Measurements from ENCODE around the gene THRA. TPM values are rescaled to one million over a fixed set of nuclear protein-coding genes. Genes with fewer than 3 reads are reported as not detected.

The THRA gene
- total and polyA plus RNA-seq, 5 experiments from 2014 or later = 11.3 to 54.2 (median 23.3) TPM

DNA sequence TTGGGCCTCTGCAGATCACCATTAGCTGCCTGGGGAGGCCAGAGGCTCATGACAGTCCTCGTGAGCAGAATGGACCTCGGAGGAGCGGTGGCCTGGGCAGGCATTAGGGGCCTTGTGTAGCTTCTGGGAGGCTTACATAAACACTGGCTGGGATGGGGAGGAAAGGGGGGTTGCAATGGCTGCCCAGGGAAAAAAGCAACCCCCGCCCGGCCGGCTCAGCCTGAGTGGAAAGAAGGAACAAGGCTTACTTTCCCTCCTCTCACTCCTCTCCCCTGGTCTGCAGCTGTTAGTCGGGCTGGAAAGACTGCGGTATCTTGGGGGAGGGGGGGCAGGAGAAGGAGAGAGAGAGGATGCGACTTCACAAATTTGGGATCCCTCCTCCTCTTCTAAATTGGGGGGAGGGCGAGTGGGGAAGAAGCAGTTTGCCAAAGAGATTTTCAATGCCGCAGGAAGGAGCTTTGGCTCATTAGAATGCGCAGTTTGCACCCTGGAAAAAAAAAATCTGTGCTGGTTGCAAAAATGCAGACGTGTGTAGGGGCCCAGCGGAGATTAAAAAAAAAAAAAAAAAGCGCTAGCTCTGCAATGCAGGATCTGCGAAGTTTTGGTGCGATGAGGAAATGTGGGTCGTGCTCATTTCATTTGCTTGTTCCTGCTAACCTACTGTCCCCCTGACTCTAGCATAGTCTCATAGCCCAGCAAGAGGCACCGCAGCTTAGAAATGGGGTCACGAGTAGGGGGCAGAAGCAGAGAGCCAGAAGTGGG, 44.2 kb downstream of the THRA start:
- Mint-ChIP-seq H3K4me3 (peak overlapping the region; percentile 50 to 86 (median 74)), H3K27ac (peak overlapping the region; percentile 95 to 100 (median 99)), H3K36me3 (no peaks in the 10 kb centered on the region), H3K9me3 (no peaks in the 10 kb centered on the region), H3K4me1 (peaks cover 71 to 99% (median 95%) of the 10 kb centered on the region in 4 donors), H3K27me3 (no peaks in the 10 kb centered on the region)
- POLR2A ChIA-PET = interaction anchor here (0.7 to 19.5 kb wide), 13 partner anchors 11 to 497 kb away, joined by 3 to 523 read pairs (median 6); partner anchors contain the start of genes MSL1, NR1D1 and THRA
- peak; percentile 11 to 23 for ATAC-seq
- peak in 6 of 10 donors; percentile 35 to 79 (median 58) for DNase-seq

DNA sequence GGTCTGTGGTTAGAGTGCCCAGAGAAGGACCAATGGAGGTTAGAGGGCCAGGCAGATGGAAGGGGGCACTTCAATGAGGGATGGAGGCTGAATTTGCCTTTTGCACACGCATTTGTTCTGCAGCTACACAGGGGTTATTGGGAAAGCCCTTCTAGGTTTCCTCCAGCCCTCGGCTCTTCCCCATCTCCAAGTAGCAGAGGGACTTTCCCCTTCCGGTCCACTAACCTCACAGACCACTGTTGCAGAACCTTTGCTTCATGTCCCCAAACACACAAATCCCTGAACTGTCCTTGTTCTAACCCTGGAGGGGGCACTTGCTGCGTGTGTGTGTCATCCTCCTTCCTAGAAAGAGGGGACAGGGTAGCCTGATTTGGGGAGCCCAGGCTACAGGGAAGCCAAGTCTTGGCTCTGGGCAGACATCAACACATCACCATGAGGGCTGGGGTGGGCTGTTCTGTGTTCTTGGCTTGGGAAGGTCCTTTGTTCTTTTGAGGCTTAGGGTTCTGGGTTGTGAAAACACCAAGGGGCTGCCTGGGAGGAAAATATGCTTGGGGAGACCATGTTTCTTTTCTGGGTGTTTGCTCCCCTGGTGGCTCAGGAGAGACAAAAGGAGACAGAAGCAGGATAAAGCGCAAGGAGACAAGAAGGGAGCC, 44.9 kb downstream of the THRA start:
- no peaks in the 10 kb centered on the region for H3K27me3 Mint-ChIP-seq
- peak overlapping the region; percentile 50 to 86 (median 77) for H3K4me3 Mint-ChIP-seq
- no peaks in the 10 kb centered on the region for H3K36me3 Mint-ChIP-seq
- H3K27ac Mint-ChIP-seq = peak overlapping the region; percentile 95 to 100 (median 99)
- DNase-seq (peak in 1 of 10 donors; percentile 49), ATAC-seq (peak; percentile 18 to 33)
- peaks cover 77 to 100% (median 97%) of the 10 kb centered on the region in 4 donors for H3K4me1 Mint-ChIP-seq
- no peaks in the 10 kb centered on the region for H3K9me3 Mint-ChIP-seq
- POLR2A ChIA-PET = interaction anchor here (1.0 to 19.5 kb wide), 9 partner anchors 12 to 496 kb away, joined by 3 to 523 read pairs (median 6); partner anchors contain the start of genes MSL1, NR1D1 and THRA

DNA sequence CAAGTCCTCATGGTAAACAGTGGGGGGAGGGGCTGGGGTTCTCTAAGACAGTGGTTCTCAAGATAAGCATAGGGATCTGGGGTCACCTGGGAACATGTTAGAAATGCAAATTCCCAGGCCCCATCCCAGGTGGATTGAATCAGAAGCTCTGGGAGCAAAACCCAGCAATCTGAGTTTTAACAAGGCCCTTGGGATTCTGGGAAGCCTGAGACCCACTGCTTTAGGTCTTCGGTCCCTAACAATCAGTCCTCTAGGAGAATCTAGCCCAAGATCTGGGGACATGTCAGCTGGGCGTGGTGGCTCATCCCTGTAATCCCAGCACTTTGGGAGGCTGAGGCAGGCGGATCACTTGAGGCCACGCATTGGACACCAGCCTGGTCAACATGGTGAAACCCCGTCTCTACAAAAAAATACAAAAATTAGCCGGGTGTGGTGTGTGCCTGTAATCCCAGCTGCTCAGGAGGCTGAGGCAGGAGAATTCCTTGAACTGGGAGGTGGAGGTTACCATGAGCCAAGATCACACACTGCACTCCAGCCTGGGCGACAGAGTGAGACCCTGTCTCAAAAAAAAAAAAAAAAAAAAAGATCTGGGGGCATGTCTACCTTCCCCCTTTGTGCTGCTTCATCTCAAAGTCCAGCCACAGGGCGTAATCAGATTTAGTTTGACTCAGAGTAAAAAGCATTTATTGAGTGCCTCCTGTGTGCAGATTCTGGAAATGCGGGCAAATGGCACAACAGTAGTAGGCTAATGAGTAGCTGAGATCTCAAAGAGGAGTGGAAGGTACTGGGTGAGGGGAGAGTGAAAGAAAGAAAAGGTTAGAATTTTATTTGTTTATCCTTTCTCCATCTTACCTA, 46.4 kb downstream of the THRA start:
- DNase-seq (peak in 1 of 10 donors; percentile 14), ATAC-seq (no peak)
- POLR2A ChIA-PET = interaction anchor here (0.7 to 19.5 kb wide), 10 partner anchors 14 to 221 kb away, joined by 4 to 523 read pairs (median 13); partner anchors contain the start of genes CASC3, MED24, MSL1 and NR1D1
- no peaks in the 10 kb centered on the region for H3K9me3 Mint-ChIP-seq
- H3K4me1 Mint-ChIP-seq = peaks cover 74 to 96% (median 95%) of the 10 kb centered on the region in 4 donors
- no peaks in the 10 kb centered on the region for H3K36me3 Mint-ChIP-seq
- peak overlapping the region in 9 of 10 donors; percentile 2 to 84 (median 48) for H3K4me3 Mint-ChIP-seq
- H3K27me3 Mint-ChIP-seq = no peaks in the 10 kb centered on the region
- peak overlapping the region; percentile 95 to 100 (median 99) for H3K27ac Mint-ChIP-seq

DNA sequence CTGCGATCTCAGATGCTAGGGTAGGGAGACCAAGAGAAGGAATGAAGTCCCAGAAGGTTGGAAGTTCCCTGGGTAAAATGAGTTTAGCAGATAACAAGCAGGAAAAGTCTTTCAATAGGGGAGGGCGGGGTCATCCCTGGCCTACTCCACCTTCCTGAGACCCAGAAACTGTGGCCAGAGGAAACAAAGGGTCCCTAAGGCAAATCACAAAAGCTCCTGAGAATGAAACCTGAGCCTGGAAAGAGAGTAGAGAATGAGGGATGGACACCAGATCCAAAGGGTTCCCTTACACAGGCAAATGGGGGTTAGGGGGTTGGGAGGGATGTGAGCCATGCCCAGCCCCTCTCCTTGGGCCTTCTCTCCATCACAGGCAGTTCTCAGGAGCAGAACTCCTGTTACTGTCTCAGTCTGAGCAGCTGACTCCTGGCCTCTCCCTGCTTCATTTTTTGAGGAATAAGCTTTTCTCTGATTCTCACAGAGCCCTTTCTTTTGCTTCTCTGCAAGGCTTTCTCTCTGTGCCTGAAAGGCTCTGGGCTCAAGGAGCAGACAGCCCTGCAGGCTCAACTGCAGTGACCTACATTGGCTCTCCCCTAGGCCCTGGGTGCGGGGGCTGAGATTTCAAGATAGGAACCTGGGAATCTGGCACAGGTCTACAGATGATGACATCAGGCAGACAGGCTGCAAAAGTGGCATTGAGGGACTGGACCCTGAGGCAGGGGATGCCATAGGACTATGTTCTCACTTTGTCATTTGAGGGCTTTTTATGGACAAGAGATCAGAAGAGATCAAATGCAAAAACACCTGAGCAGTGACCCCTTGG, 47.5 kb downstream of the THRA start:
- no peaks in the 10 kb centered on the region for H3K9me3 Mint-ChIP-seq
- peak overlapping the region in 9 of 10 donors; percentile 20 to 87 (median 84) for H3K4me3 Mint-ChIP-seq
- H3K27me3 Mint-ChIP-seq = no peaks in the 10 kb centered on the region
- H3K36me3 Mint-ChIP-seq = no peaks in the 10 kb centered on the region
- DNase-seq (no peak), ATAC-seq (no peak)
- H3K27ac Mint-ChIP-seq = peak overlapping the region; percentile 94 to 100 (median 99)
- H3K4me1 Mint-ChIP-seq = peaks cover 63 to 86% (median 85%) of the 10 kb centered on the region in 4 donors
- POLR2A ChIA-PET = interaction anchor here (0.5 to 19.5 kb wide), 11 partner anchors 14 to 60 kb away, joined by 3 to 523 read pairs (median 9); partner anchors contain the start of genes CASC3, MED24, MSL1 and NR1D1

DNA sequence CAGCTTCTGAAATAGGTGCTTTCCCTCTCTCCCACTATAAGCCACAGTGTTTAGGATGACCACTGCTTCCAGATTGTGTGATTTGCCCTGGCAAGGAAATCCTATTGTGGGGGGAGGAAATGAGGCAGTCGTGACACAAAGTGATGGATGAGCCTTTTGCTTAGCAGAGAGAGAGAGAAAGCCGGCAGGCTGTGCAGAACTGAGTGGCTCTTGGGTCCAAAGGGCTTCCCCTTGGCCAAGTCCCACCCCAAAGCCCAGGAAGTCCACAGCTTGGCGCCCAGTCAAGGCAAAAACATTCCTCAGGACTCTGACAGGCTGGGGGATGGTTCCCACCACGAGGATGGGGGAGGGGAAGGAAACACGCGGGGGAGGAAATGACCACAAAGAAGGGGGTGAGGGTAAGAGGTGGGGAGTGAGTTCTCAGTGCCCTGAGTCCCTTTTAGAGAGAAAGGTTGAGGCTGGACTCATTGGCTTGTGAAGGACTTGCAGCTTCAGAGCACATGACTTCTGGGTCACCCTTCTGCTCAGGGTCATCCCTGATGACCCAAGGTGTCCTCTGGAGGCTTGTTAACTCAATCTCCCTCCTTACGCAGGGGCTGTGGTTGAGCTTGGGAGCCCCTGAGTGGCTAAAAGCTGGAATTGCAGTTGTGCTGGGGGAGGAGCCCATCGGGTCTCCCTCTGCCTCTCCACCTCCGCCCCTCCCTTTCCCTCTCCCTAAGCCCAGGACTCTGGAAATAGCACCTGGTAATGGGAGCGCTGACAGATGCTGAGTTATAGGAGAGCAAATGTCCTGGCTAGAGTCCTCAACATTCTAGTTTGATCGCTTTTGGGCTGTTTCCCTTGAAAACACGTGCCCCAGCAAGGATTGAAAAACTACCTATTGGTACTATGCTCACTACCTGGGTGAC, 48.7 kb downstream of the THRA start:
- POLR2A ChIA-PET = interaction anchor here (0.5 to 19.5 kb wide), 14 partner anchors 12 to 418 kb away, joined by 3 to 523 read pairs (median 14); partner anchors contain the start of genes CASC3, MED24, MSL1 and NR1D1
- ATAC-seq = peak; percentile 19 to 24
- Mint-ChIP-seq H3K9me3 (no peaks in the 10 kb centered on the region), H3K27ac (peak overlapping the region; percentile 84 to 100 (median 97)), H3K4me1 (peaks cover 53 to 79% (median 73%) of the 10 kb centered on the region in 4 donors), H3K27me3 (no peaks in the 10 kb centered on the region), H3K36me3 (no peaks in the 10 kb centered on the region), H3K4me3 (peak overlapping the region; percentile 69 to 87 (median 84))
- peak; percentile 39 to 79 (median 66) for DNase-seq

DNA sequence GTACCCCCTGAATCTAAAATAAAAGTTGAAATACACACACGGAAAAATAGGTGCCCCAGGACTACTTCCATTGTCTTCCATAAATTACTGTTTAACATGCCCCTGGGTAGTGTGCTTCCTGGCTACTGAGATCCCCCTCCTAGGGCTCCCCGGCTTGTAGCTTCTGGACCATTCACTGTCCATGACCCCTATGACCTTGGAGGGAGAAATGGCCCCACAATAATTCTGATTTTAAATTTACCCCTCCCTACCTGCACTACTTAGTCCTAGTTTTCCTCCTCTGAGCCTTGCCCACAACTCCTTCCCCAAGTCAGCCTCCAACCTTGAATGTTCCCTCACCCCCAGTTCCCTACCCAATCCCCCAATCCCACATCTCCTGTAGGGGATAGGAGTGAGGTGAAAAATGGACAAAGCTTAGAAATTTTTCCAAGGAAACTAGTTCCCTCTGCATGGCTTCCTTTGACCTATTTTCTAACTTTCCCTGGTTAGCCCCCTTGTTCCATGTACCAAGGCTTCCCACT, 49.5 kb downstream of the THRA start:
- no peaks in the 10 kb centered on the region for H3K9me3 Mint-ChIP-seq
- no peaks in the 10 kb centered on the region for H3K27me3 Mint-ChIP-seq
- POLR2A ChIA-PET = interaction anchor here (0.6 to 19.5 kb wide), 14 partner anchors 12 to 102 kb away, joined by 4 to 523 read pairs (median 14); partner anchors contain the start of genes CASC3, CSF3, MED24 and MSL1
- ATAC-seq (no peak), DNase-seq (no peak)
- H3K4me3 Mint-ChIP-seq = peak overlapping the region in 9 of 10 donors; percentile 63 to 87 (median 83)
- H3K27ac Mint-ChIP-seq = peak overlapping the region; percentile 84 to 100 (median 97)
- H3K36me3 Mint-ChIP-seq = no peaks in the 10 kb centered on the region
- peaks cover 49 to 72% (median 66%) of the 10 kb centered on the region in 4 donors for H3K4me1 Mint-ChIP-seq

DNA sequence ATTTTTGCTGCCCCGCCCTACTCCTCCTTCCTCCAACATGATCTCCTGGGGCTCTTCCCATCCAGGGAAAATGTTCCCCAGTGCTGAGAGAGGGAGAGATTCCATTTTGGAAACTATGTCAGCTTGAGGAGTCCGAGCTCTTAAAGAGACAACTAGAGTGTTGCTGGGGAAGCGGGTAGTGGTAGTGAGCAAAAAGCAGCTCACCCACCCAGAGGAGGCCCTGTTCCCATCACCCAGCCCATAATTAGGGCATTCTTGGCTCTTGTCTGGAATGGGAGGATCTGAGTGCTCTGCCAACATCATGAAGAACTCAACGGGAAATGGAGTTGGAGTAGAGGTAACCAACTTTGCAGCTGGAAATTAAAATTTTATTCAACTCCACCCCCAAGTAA, 49.9 kb downstream of the THRA start:
- POLR2A ChIA-PET = interaction anchor here (0.5 to 19.5 kb wide), 18 partner anchors 11 to 111 kb away, joined by 3 to 523 read pairs (median 8); partner anchors contain the start of genes CASC3, CSF3, MED24 and MSL1
- no peaks in the 10 kb centered on the region for H3K27me3 Mint-ChIP-seq
- DNase-seq (no peak), ATAC-seq (no peak)
- peak overlapping the region; percentile 84 to 100 (median 97) for H3K27ac Mint-ChIP-seq
- H3K9me3 Mint-ChIP-seq = no peaks in the 10 kb centered on the region
- peaks cover 45 to 67% (median 61%) of the 10 kb centered on the region in 4 donors for H3K4me1 Mint-ChIP-seq
- H3K36me3 Mint-ChIP-seq = no peaks in the 10 kb centered on the region
- H3K4me3 Mint-ChIP-seq = peak overlapping the region; percentile 80 to 95 (median 86)

DNA sequence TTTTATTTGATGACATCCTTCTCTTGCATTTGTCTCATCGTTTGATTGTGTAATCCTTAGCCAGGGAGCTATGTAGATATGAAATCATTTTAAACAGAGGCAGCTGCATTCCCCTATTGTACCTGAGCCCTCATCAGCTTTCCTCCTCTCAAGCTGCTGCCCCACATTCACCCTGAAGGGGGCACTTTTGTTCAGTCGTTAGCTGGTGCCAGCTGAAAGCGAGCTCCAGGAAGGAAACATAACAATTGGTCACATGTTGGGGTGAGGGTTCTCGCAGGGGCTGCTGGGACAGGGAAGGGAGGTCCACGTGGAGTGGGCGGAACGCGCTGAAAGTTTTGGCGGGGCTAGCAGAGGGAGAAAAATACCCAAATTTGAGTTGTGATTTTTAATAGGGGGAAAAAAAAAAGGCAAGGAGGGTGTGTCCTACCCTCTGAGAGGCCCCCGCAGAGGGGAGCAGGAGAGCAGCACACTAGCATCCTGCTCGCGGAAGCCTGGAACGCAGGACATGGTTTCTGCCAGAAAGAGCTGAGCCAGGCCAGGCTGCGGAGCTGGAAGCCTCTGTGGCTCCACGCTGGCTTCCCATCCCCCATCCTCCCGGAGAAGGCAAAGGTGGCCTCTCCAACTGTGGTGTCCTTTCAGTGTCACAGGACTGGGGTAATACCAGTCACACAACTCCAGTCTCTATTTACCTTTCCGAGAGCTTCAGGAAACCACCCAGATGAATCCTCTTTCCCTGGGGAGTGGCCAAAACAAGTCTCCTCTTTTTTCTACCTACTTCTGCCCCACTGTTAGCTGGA, 50.5 kb downstream of the THRA start:
- Mint-ChIP-seq H3K27me3 (no peaks in the 10 kb centered on the region), H3K9me3 (no peaks in the 10 kb centered on the region), H3K4me1 (peaks cover 43 to 65% (median 58%) of the 10 kb centered on the region in 4 donors), H3K27ac (peak overlapping the region; percentile 84 to 100 (median 97)), H3K36me3 (no peaks in the 10 kb centered on the region), H3K4me3 (peak overlapping the region; percentile 80 to 95 (median 86))
- peak; percentile 80 to 84 for ATAC-seq
- POLR2A ChIA-PET = interaction anchor here (0.5 to 19.5 kb wide), 20 partner anchors 11 to 111 kb away, joined by 3 to 523 read pairs (median 6); partner anchors contain the start of genes CASC3, CSF3, MED24 and MSL1
- peak; percentile 77 to 96 (median 93) for DNase-seq

DNA sequence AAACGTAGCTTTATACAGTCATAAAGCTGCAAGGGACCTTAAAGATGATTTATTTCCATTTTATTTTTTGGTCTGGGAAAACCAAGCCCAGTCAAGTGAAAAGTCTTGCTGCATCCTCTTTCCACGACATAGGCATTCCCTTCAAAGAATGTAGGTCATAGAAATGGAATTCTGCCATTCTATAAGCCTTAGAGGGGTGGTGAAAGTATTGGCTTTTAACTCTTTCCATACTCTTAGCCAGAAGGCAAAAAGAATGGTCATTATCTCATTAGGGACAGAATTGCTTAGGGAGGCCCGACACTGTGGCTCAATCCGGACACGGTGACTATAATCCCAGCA, 51.1 kb downstream of the THRA start:
- H3K36me3 Mint-ChIP-seq = no peaks in the 10 kb centered on the region
- H3K4me3 Mint-ChIP-seq = peak overlapping the region in 9 of 10 donors; percentile 45 to 95 (median 86)
- peaks cover 45 to 63% (median 56%) of the 10 kb centered on the region in 4 donors for H3K4me1 Mint-ChIP-seq
- ATAC-seq = no peak
- no peaks in the 10 kb centered on the region for H3K27me3 Mint-ChIP-seq
- POLR2A ChIA-PET = interaction anchor here (0.7 to 19.5 kb wide), 15 partner anchors 10 to 105 kb away, joined by 3 to 523 read pairs (median 10); partner anchors contain the start of genes CASC3, MSL1, NR1D1 and THRA
- DNase-seq = no peak
- peak overlapping the region; percentile 84 to 100 (median 97) for H3K27ac Mint-ChIP-seq
- no peaks in the 10 kb centered on the region for H3K9me3 Mint-ChIP-seq
